SK-N-MC (cell line): ENCODE data around the gene JUND.

Experiments
- DNase-seq: peaks from one replicate; pipeline ENCODE4 v3.0.0-alpha.2; 2011; ENCODE audit warnings: low read depth, low spot score
- H3K27ac ChIP-seq: fragments of 200-600 bp; sonication (generic); 2 replicates; pipeline ENCODE4 v1.5.1; 2016; ENCODE audit warnings: mixed run types
- H3K36me3 ChIP-seq: fragments of 200-600 bp; sonication (generic); 2 replicates; pipeline ENCODE4 v1.6.1; 2017; ENCODE audit warnings: antibody characterized with exemption, low read length, mixed read lengths; ENCODE audit not compliant: insufficient read depth
- H3K4me3 ChIP-seq: fragments of 200-600 bp; sonication (generic); 2 replicates; pipeline ENCODE4 v1.5.1; 2016
- H3K9ac ChIP-seq: fragments of 200-600 bp; sonication (generic); 2 replicates; pipeline ENCODE4 v1.8.0; 2017; ENCODE audit warnings: mixed run types, mixed read lengths; ENCODE audit not compliant: insufficient read length
- H3K9me3 ChIP-seq: fragments of 200-600 bp; sonication (generic); 2 replicates; pipeline ENCODE4 v1.6.1; 2017; ENCODE audit warnings: low read depth, mild to moderate bottlenecking, antibody characterized with exemption, low read length, moderate library complexity, mixed read lengths
- EZH2 ChIP-seq: fragments of 200-600 bp; sonication (generic); IDR thresholded peaks from one replicate; pipeline ENCODE4 v1.6.1; 2017; ENCODE audit warnings: antibody characterized with exemption
- FOXP2 ChIP-seq: optimal IDR thresholded peaks from 2 replicates; pipeline ENCODE3; 2011; ENCODE audit warnings: mild to moderate bottlenecking, moderate library complexity; ENCODE audit not compliant: insufficient read depth; ENCODE audit errors: extremely low read length, control extremely low read depth
- POLR2AphosphoS5 ChIP-seq: IDR thresholded peaks from 2 replicates; pipeline ENCODE4 v1.6.1; 2012; ENCODE audit warnings: mild to moderate bottlenecking, low read depth, low read length, borderline replicate concordance

JUND gene

DNA sequence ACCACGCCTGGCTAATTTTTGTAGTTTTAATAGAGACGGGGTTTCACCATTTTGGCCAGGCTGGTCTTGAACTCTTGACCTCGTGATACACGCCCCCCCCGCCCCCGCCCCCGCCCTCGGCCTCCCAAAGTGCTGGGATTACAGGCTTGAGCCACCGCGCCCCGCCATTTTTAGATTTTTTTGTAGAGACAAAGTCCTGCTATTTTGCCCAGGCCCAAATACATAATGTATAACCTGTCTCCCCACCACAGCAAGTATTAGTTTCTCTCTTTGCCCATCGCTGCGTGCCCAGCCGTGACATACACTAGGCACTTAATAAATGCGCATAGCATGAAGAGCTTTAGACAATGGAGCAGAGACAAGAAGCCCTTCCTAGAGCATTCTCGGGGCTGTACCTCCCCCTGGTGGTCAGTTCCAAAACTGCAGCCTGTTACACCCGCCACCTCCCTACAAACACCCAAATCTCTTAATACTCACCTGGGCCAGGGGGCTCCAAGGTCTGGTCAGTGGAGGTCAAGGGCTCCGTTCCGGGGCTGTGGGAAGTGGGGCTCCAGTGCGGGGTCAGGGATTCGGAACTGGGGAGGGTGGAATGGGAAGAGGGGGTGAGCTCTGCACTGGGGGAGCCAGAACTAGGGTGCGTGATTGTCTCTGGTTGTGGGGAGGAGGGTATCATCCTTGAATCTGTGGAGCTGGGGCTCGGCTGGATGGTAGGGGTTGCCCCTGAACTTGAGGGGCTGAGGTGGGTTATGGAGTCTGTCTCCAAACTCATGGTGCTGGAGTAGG is 29.6 kb downstream of the JUND start:
- Histone ChIP-seq H3K9me3 (no peaks in the 10 kb centered on the region), H3K36me3 (no peaks in the 10 kb centered on the region), H3K9ac (no peak overlapping the region), H3K4me3 (no peak overlapping the region), H3K27ac (no peak overlapping the region)
- DNase-seq: peak; percentile 39
- TF ChIP-seq EZH2 (no peak), POLR2AphosphoS5 (no peak), FOXP2 (no peak)

- no peaks in the 10 kb centered on the region for H3K9me3 ChIP-seq
- no peak for DNase-seq
- TF ChIP-seq POLR2AphosphoS5 (no peak), FOXP2 (no peak), EZH2 (no peak)
- no peaks in the 10 kb centered on the region for H3K36me3 ChIP-seq
- H3K27ac ChIP-seq: no peak overlapping the region
- no peak overlapping the region for H3K4me3 ChIP-seq
- H3K9ac ChIP-seq: no peak overlapping the region
Observed at GRCh38 chr19:18249834-18250233, 31.6 kb downstream of the JUND start.

GRCh38 chr19:18245297-18245696 is 36.1 kb downstream of the JUND start:
- DNase-seq: no peak
- Histone ChIP-seq H3K9me3 (no peaks in the 10 kb centered on the region), H3K27ac (no peak overlapping the region), H3K9ac (no peak overlapping the region), H3K4me3 (no peak overlapping the region), H3K36me3 (no peaks in the 10 kb centered on the region)
- TF ChIP-seq EZH2: no peak
- no peak for TF ChIP-seq POLR2AphosphoS5
- no peak for TF ChIP-seq FOXP2

- TF ChIP-seq EZH2: no peak
- TF ChIP-seq FOXP2: no peak
- TF ChIP-seq POLR2AphosphoS5: no peak
- H3K27ac ChIP-seq: no peak overlapping the region
- DNase-seq: no peak
- H3K4me3 ChIP-seq: no peak overlapping the region
- no peaks in the 10 kb centered on the region for H3K36me3 ChIP-seq
- H3K9me3 ChIP-seq: no peaks in the 10 kb centered on the region
- H3K9ac ChIP-seq: no peak overlapping the region
Observed at GRCh38 chr19:18239303-18239702, 42.1 kb downstream of the JUND start.

DNA sequence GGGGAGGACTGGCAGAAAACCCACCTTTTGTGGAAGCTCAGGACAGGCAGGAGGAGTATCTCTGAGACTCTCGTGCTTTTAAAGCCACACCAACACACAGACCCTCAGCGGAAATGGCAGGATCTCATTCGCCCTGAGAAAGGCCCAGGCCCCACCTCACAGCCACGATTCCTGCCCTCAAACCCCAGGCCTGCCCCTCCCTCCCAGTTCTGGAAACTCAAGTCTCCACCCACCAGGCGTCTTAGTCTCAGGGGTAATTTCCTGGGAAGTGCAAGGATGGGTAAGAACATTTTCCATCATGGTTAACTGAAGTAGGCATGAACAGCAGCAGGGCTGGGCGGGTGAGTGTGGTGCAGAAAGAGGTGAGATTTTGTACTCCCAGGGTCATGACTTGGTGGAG is 47.2 kb downstream of the JUND start:
- Histone ChIP-seq H3K27ac (no peak overlapping the region), H3K36me3 (no peaks in the 10 kb centered on the region), H3K9ac (no peak overlapping the region), H3K9me3 (no peaks in the 10 kb centered on the region), H3K4me3 (no peak overlapping the region)
- no peak for DNase-seq
- TF ChIP-seq FOXP2 (no peak), POLR2AphosphoS5 (no peak), EZH2 (no peak)

DNA sequence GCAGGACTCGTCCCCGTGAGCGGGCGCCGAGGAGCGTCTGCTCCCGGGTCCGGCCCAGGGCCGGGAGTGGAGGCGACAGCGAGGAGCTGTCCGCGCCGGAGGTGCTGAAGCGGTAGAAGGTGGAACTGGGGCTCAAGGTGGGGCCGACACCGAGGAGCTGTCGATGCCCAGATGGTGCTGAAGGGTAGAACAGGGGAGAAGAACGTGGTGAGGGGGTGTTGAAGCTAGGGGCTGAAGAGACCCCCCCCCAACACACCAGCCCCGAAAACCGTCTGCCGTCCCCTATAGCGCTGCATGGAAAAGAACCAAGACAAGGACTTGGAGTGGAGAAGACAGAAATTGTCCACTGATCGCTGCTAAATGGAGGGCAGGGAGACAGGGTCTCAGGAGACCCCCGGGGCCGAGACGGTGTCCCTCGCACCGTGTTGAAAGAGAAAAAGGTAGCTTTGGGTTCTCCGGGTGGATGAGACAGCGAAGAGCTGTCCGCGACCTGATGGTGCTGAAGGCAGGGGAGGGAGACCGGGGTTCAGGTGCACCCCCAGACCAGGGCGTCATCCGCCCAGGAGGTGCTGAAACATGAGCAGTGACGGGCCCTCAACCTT is 48.1 kb downstream of the JUND start:
- Histone ChIP-seq H3K27ac (no peak overlapping the region), H3K4me3 (no peak overlapping the region), H3K36me3 (no peaks in the 10 kb centered on the region), H3K9me3 (no peaks in the 10 kb centered on the region), H3K9ac (no peak overlapping the region)
- no peak for TF ChIP-seq EZH2
- no peak for TF ChIP-seq POLR2AphosphoS5
- no peak for TF ChIP-seq FOXP2
- no peak for DNase-seq

DNA sequence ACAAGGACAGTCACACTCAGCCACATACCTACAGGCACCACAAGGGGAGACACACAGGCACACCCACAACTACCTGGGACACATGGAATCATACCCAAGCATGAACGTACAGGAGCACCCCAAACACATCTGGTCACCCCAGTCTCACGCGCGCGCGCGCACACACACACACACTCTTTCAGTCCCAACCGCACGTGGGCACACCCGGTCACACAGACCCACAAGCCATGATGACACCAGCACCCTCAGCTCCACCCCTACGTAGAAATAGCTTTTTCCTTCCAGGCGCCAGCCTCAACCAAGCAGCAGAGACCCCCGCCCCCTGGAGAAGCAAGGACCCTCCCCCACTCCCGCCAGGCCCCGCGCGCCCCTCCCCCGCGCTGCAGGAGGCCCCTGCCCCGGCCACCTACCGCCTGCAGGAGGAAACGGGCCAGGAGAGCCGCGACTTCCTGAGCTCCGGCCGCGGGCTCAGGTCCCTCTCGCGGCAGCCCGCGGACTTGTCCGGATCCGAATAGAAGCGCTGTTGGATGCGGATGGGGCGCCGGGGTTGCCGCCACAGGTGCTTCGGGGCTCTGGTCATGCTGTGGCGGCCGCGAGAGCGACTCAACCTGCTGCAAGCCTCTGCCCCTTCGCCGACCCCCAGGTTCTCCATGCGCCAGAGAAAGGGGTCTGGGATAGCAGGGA is 48.7 kb downstream of the JUND start:
- Histone ChIP-seq H3K9me3 (no peaks in the 10 kb centered on the region), H3K4me3 (no peak overlapping the region), H3K36me3 (no peaks in the 10 kb centered on the region), H3K9ac (no peak overlapping the region), H3K27ac (no peak overlapping the region)
- no peak for DNase-seq
- TF ChIP-seq POLR2AphosphoS5: no peak
- no peak for TF ChIP-seq FOXP2

DNA sequence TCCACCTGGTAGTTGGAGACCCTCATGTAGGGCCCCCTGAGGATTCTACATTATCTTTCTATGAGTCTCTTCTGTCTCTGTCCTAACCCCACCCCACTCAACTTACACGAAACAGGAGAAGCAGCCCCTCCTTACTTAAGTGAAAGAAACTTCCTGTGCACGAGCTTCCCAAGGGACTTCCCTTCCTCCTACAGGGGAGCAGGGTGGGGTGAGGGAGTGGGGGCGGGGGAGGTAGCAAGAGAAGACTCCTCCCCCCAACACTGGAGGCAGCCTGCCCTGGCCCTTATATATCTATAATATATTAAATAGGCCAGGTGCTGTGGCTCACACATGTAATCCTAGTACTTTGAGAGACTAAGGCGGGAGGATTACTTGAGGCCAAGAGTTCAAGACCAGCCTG is 49.6 kb downstream of the JUND start:
- peak; percentile 12 for DNase-seq
- Histone ChIP-seq H3K9me3 (no peaks in the 10 kb centered on the region), H3K9ac (no peak overlapping the region), H3K4me3 (no peak overlapping the region), H3K36me3 (no peaks in the 10 kb centered on the region), H3K27ac (no peak overlapping the region)
- TF ChIP-seq POLR2AphosphoS5 (no peak), FOXP2 (no peak), EZH2 (no peak)
